A549 (cell line): ENCODE measurements around the gene EPS8L2.

Experiments
- CBX8 ChIP-seq: fragments of 200-600 bp; sonication (generic); IDR thresholded peaks from 2 replicates; pipeline ENCODE4 v1.6.1; 2016
- CHD2 ChIP-seq: fragments of 150-350 bp; IDR thresholded peaks from 2 replicates; pipeline ENCODE4 v1.6.1; 2014; ENCODE audit warnings: low read length; ENCODE audit not compliant: partially characterized antibody
- CHD4 ChIP-seq: fragments of 200-600 bp; sonication (generic); IDR thresholded peaks from 2 replicates; pipeline ENCODE4 v1.6.1; 2016; ENCODE audit warnings: antibody characterized with exemption, mild to moderate bottlenecking, borderline replicate concordance
- CTCF ChIP-seq: fragments of >200 bp; sonication (Bioruptor Twin); formaldehyde crosslinking; IDR thresholded peaks from 3 replicates; pipeline ENCODE4 v1.5.1; 2016
- HOXA7 ChIP-seq: fragments of 250-450 bp; sonication (Bioruptor Pico); IDR thresholded peaks from 2 replicates; pipeline ENCODE4 v1.5.0; 2020; ENCODE audit warnings: mild to moderate bottlenecking, moderate library complexity
- JUN ChIP-seq, 2 experiments: fragments of >200 bp; sonication (Bioruptor Twin); formaldehyde crosslinking; IDR thresholded peaks; 2 replicates in 1 of 2; 3 replicates in 1 of 2; pipeline ENCODE4 v1.6.1; 2016 to 2017
- JUNB ChIP-seq: fragments of >200 bp; sonication (Bioruptor Twin); formaldehyde crosslinking; IDR thresholded peaks from 2 replicates; pipeline ENCODE4 v1.6.1; 2016
- MAX ChIP-seq: IDR thresholded peaks from 2 replicates; pipeline ENCODE4 v1.6.1; 2012
- PBX3 ChIP-seq: IDR thresholded peaks from 2 replicates; pipeline ENCODE4 v1.6.1; 2012
- POLR2A ChIP-seq: IDR thresholded peaks from 2 replicates; pipeline ENCODE4 v1.6.1; 2012; ENCODE audit warnings: mild to moderate bottlenecking, low read length
- SREBF2 ChIP-seq: fragments of 450-650 bp; IDR thresholded peaks from 2 replicates; pipeline ENCODE4 v1.6.1; 2014; ENCODE audit warnings: mild to moderate bottlenecking, moderate library complexity

- TF ChIP-seq MAX (no peak; the same call in 1 of the 2 replicates), CTCF (no peak), POLR2A (no peak; the same call in 1 of the 2 replicates), JUNB (no peak), JUN (IDR thresholded peaks at IDR 0.05) (no peak), HOXA7 (CRISPR knock-in tag) (no peak), CHD4 (no peak), PBX3 (no peak), CBX8 (no peak), SREBF2 (no peak), CHD2 (no peak)
Observed at GRCh38 chr11:695288-695537, 10.8 kb upstream of the EPS8L2 start.
